Lower leg skin (tissue), 4 donors: Measurements from ENCODE around the gene KDM6A. TPM values are rescaled to one million over a fixed set of nuclear protein-coding genes. Genes with fewer than 3 reads are reported as not detected.
"Not testable (repeated sequence)": the region's sequence is repeated elsewhere in the genome, so short reads cannot be mapped to it uniquely, and the experiment has no call there.

Source experiments
- DNase-seq, 2 donors: peaks; one replicate each; pipeline ENCODE4 v3.0.0-alpha.2; 2019; ENCODE audit warnings: low spot score in 2 of 2
- H3K4me3 ChIP-seq: fragments of 200-600 bp; sonication (generic); 2 replicates; pipeline ENCODE4 v1.5.1; 2017; ENCODE audit warnings: mild to moderate bottlenecking, low read depth; ENCODE audit not compliant: poor library complexity, severe bottlenecking
- CTCF ChIP-seq, 3 donors: fragments of 450-650 bp; IDR thresholded peaks; one replicate each; pipeline ENCODE4 v1.5.1; 2016; ENCODE audit warnings: antibody characterized with exemption in 3 of 3, mild to moderate bottlenecking in 3 of 3, moderate library complexity in 2 of 3
- POLR2A ChIP-seq, 2 donors: fragments of 450-650 bp; IDR thresholded peaks; one replicate each; pipeline ENCODE4 v1.6.1; 2016 to 2017; ENCODE audit warnings: antibody characterized with exemption in 2 of 2, mild to moderate bottlenecking in 1 of 2, moderate library complexity in 1 of 2
- whole genome bisulfite sequencing, 2 donors: methylation state at CpG; one replicate each; pipeline ENCODE4 v1.1.5; 2018; 5-methylcytosine and 5-hydroxymethylcytosine counted together
- intact Hi-C: fragments of 100-400 bp; cut with DNase I; formaldehyde crosslinking; loops from one replicate; pipeline ENCODE4 v1.15.0; 2023; ENCODE audit warnings: low total_unique reads
- total RNA-seq, 4 donors: library from RNA; depleted of rRNA; stranded (reverse); fragments of >200 nt; gene quantifications; one replicate each; pipeline ENCODE4 v1.1.0, GENCODE V29; 2016

The KDM6A gene
- total RNA-seq, 4 donors from 2014 or later: 30.3 to 88.2 (median 43.7) TPM

- intact Hi-C loops: no loop called here
- DNase-seq: no peak
- H3K4me3 ChIP-seq: no peak overlapping the region
- WGBS, 2 donors: 68 to 72% methylated on average over 5 of the region's 5 CpGs
- TF ChIP-seq POLR2A (IDR thresholded peaks at IDR 0.05) (no peak), CTCF (IDR thresholded peaks at IDR 0.05) (no peak)
These were observed 62.7 kb downstream of the KDM6A start for GRCh38 chrX:44935640-44936039.

- TF ChIP-seq POLR2A (IDR thresholded peaks at IDR 0.05) (no peak), CTCF (IDR thresholded peaks at IDR 0.05) (no peak)
- no peak overlapping the region for H3K4me3 ChIP-seq
- 74 to 89% methylated on average over 2 of the region's 2 CpGs for WGBS, 2 donors
- DNase-seq: no peak
- intact Hi-C loops: no loop called here
These were observed 64.6 kb downstream of the KDM6A start for GRCh38 chrX:44937606-44938005.

GRCh38 chrX:44938111-44938510 is 65.1 kb downstream of the KDM6A start:
- WGBS, 2 donors: 80 to 93% methylated on average over 4 of the region's 4 CpGs
- H3K4me3 ChIP-seq: no peak overlapping the region
- DNase-seq: no peak
- TF ChIP-seq POLR2A (IDR thresholded peaks at IDR 0.05) (no peak), CTCF (IDR thresholded peaks at IDR 0.05) (no peak)
- intact Hi-C loops: no loop called here

- WGBS, 2 donors: 97 to 99% methylated on average over 12 of the region's 12 CpGs
- H3K4me3 ChIP-seq, DNase-seq, intact Hi-C loops: not testable (repeated sequence)
These were observed 67.6 kb downstream of the KDM6A start for GRCh38 chrX:44940541-44940940.

GRCh38 chrX:44943007-44943406 is 70.0 kb downstream of the KDM6A start:
- intact Hi-C loops: no loop called here
- 86 to 87% methylated on average over 3 of the region's 3 CpGs for WGBS, 2 donors
- H3K4me3 ChIP-seq: no peak overlapping the region
- no peak for TF ChIP-seq POLR2A (IDR thresholded peaks at IDR 0.05)
- DNase-seq: no peak

GRCh38 chrX:44944894-44945293 is 71.9 kb downstream of the KDM6A start:
- WGBS, 2 donors: 94 to 100% methylated on average over 1 of the region's 1 CpG
- intact Hi-C loops: no loop called here
- H3K4me3 ChIP-seq: no peak overlapping the region
- TF ChIP-seq CTCF (IDR thresholded peaks at IDR 0.05) (no peak), POLR2A (IDR thresholded peaks at IDR 0.05) (no peak)
- DNase-seq: no peak

- TF ChIP-seq POLR2A (IDR thresholded peaks at IDR 0.05) (no peak), CTCF (IDR thresholded peaks at IDR 0.05) (no peak)
- no peak for DNase-seq
- WGBS, 2 donors: 87 to 98% methylated on average over 4 of the region's 4 CpGs
- intact Hi-C loops: no loop called here
- H3K4me3 ChIP-seq: no peak overlapping the region
These were observed 72.7 kb downstream of the KDM6A start for GRCh38 chrX:44945736-44946135.
